Muscle of arm (tissue), 12 donors: ENCODE results near the gene JOSD1. TPM values are rescaled to one million over a fixed set of nuclear protein-coding genes. Genes with fewer than 3 reads are reported as not detected.

ENCODE experiments used
- DNase-seq: peaks from one replicate; pipeline ENCODE4 v3.0.0-alpha.2; 2013
- polyA plus RNA-seq, 12 donors: library from polyadenylated mRNA; unstranded; fragments of 120-200 nt; gene quantifications; one replicate each; pipeline ENCODE4 v1.2.1, GENCODE V29; 2013; ENCODE audit not compliant: insufficient read length in 12 of 12

Gene JOSD1
- polyA plus RNA-seq, 12 donors = 31.4 to 79.1 (median 37.2) TPM; not detected in 1

GRCh38 chr22:38734421-38735100 lies 33.8 kb upstream of the JOSD1 start:
- DNase-seq = no peak

DNA sequence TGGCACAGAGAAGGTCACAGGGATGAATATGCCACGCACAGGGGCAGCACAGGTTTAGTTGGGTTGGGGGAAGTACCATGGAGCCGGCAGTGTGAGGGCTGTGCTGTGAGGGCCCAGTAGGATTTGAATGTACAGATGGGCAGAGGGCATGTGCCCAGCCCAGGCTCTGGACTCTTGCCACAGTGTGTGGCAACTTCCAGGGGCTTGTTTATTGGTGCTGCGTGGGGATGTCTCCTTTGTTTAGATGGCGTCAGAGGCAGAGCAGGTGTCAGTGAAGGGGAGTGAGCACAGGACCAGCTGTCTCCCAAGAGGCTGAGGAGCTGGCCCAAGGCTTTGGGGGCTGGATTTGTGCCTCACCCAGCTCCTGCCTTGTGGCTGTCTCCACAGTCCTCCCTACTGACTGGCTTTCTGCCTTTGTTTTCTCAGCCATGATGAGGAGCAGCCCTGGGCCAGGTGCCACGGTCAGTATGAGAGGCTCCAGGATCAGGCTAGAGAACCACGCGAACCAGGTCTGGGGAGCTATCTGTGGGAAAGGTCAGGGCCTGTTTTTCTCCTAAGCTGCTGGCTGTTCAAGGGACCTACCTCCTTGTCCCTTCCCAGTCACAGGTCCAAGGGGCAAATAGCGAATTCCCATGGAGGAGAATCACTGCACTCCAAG lies 33.1 kb upstream of the JOSD1 start:
- DNase-seq = peak; percentile 39

DNA sequence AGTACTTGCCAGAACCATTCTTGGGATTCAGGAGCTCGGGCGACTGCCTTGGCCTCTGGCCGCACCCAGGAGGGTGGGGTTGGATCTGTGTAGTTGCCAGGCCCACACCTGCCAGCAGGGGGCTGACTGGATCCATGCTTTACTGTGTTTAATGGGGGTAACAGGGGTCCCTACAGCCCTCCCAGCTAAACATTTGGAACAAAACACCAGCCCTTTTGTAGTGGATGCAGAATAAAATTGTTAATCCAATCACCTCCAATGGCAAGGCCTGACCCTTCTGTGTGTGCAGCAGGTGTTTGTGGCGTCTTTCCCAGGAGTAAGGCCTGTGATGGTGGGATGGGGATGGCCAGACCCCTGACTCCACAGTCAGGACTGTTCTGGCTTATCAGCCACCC lies 32.6 kb upstream of the JOSD1 start:
- no peak for DNase-seq

- DNase-seq = no peak
These were observed 31.6 kb upstream of the JOSD1 start for GRCh38 chr22:38732251-38732815.

DNA sequence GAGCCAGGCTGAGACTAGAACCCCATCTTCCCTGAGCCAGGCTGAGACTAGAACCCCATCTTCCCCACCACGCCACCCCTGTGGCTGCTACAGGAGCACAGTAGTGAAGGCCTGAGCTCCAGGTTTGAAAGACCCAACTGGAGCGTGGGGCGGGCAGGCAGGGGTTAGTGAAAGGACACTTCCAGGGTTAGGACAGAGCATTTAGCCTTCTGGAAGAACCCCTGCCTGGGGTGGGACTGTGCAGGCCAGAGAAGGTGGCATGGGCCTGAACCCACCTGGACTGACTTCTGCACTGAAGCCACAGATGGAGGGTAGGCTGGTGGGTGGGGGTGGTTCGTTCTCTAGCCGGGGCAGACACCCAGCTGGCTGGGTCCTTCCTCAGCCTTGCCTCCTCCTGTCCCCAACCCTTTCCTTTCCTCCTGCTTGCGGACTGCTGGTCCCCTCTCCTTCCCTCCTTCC lies 31.0 kb upstream of the JOSD1 start:
- DNase-seq = no peak

DNA sequence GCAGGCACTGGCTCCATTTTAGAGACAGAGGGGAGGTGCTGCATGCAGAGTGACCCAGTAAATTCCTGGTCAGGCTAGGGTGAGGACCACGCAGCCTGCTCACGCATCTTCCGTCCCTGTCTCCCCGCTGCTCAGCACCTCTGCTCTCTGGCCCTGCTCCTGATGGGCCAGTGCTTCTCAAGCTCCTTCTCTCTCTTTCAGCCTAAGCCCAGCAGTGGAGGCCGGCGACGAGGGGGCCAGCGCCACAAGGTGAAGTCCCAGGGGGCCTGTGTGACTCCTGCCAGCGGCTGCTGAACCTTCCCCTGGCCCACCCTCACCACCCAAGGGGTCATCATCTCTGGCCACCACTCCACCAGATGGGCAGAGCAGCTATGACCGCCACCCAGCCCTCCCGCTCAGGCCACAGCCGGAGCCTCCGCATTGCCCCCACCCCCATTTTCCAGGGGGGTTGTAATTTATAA lies 29.7 kb upstream of the JOSD1 start:
- DNase-seq = no peak

- no peak for DNase-seq
These were observed 29.2 kb upstream of the JOSD1 start for GRCh38 chr22:38729946-38730345.

GRCh38 chr22:38728871-38729796 lies 28.4 kb upstream of the JOSD1 start:
- DNase-seq = no peak

GRCh38 chr22:38727530-38728451 lies 27.0 kb upstream of the JOSD1 start:
- DNase-seq = no peak

DNA sequence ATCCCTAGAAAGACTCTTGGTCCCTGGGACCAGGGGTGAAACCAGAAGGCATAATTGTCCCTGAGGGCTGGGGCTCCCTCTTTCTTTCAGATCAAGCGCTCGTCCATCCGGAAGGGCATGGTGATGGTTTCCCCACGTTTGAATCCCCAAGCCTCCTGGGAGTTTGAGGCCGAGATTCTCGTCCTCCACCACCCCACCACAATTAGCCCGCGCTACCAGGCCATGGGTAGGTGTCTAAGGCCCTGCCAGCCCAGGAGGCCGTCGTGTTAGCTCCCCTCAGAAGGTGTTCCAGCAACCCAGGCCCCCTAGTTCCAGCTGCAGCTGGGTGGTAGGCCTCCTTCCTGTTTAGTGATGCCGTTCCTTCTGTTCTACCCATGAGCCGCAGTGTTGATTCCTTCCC lies 26.4 kb upstream of the JOSD1 start:
- DNase-seq = no peak

- DNase-seq = no peak
These were observed 25.3 kb upstream of the JOSD1 start for GRCh38 chr22:38725900-38726655.

- no peak for DNase-seq
These were observed 24.3 kb upstream of the JOSD1 start for GRCh38 chr22:38724926-38725571.

DNA sequence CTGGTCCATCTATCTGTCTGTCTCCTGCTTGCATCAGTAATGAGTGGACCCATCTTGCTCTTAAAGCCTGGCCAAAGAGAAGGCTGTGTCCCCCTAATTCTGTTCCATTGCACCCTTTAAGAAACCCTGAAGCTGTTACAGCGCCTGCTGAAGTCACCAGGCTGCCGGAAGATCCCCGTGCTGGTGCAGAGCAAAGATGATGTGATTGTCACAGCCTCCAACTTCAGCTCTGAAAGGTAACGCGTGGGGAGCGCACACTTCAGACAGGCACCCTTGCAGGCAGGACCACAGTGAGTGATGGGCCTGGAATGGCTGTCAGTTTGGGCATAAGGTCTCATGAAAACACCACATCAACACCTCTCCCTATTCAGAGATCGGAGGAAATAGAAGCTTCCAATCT lies 23.4 kb upstream of the JOSD1 start:
- DNase-seq = no peak

- DNase-seq = no peak
These were observed 20.8 kb upstream of the JOSD1 start for GRCh38 chr22:38721551-38721950.

DNA sequence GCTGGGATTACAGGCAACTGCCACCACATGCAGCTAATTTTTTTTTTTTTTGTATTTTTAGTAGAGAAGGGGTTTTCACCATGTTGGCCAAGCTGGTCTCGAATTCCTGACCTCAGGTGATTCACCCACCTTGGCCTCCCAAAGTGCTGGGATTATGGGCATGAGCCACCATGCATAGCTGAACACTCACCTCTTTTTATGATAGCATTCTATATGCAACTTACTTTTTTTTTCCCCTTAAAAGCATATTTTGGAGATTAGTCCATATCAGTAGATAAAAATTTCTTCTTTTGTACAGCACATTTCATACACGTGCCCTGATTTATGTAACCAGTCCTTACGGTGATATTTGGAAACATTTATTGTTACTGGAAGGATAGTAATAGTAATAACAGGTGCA lies 19.6 kb upstream of the JOSD1 start:
- no peak for DNase-seq

DNA sequence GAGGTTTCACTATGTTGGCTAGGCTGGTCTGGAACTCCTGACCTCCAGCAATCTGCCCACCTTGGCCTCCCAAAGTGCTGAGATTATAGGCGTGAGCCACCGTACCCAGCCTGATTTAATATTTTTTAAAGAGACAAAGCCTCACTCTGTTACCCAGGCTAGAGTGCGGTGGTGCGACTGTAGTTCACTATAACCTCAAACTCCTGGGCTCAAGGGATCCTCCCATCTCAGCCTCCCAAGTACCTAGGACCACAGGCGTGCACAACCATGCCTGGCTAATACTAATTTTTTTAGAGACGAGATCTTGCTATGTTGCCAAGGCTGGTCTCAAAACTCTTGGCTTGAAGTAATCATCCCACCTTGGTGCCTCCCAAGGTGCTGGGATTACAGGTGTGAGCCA lies 18.5 kb upstream of the JOSD1 start:
- DNase-seq = no peak

- DNase-seq = no peak
These were observed 17.7 kb upstream of the JOSD1 start for GRCh38 chr22:38718414-38718813.

- no peak for DNase-seq
These were observed 16.5 kb upstream of the JOSD1 start for GRCh38 chr22:38717244-38717643.

- DNase-seq = no peak
These were observed 16.1 kb upstream of the JOSD1 start for GRCh38 chr22:38716826-38717225.

DNA sequence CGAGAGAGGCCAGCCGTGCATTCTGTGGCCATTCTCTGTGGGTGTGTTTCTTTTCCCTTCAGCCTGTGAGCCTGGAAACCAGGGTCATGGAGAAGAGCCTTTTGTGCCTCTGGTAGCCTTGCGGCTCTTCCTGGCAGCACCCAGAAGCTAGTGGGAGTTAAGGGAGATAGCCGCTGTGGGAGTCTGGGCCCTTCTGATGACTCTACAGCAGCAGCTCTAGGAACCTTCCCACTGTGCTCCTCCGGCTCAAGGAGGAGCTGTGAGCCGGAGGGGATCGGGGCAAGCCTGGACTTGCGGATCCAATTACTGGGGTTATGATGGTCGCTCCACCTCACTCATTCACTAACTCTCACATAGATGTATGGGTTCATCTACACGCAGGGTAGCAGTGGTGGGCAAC lies 15.5 kb upstream of the JOSD1 start:
- no peak for DNase-seq
